GM06990 (cell line): Measurements from ENCODE around the gene MEOX2.

Experiments used
- DNase-seq: peaks from one replicate; pipeline ENCODE4 v3.0.0-alpha.2; 2011; ENCODE audit not compliant: insufficient read length; ENCODE audit errors: extremely low read depth
- H3K27me3 ChIP-seq: replicated peaks from 2 replicates; pipeline ENCODE4 v1.6.0; 2011; ENCODE audit warnings: low read length; ENCODE audit not compliant: control insufficient read depth, insufficient read depth
- H3K36me3 ChIP-seq: 2 replicates; pipeline ENCODE4 v1.5.1; 2011; ENCODE audit warnings: low read length; ENCODE audit not compliant: control insufficient read depth, insufficient read depth
- H3K4me3 ChIP-seq: replicated peaks from 2 replicates; pipeline ENCODE4 v1.5.1; 2011; ENCODE audit warnings: low read depth, mild to moderate bottlenecking, control low read depth, low read length
- TF ChIP-seq, protein P1 (sequence below): IDR thresholded peaks from 2 replicates; pipeline ENCODE4 v1.5.1; 2011; ENCODE audit warnings: low read length, control low read depth, mild to moderate bottlenecking, inconsistent platforms; ENCODE audit not compliant: insufficient read depth, poor library complexity, severe bottlenecking

MEOX2 gene

GRCh38 chr7:15688279-15688626 is 1.8 kb upstream of the MEOX2 start:
- DNase-seq = no peak
- H3K27me3 ChIP-seq = no peaks in the 10 kb centered on the region
- no peak overlapping the region for H3K4me3 ChIP-seq
- TF ChIP-seq, protein P1, sequence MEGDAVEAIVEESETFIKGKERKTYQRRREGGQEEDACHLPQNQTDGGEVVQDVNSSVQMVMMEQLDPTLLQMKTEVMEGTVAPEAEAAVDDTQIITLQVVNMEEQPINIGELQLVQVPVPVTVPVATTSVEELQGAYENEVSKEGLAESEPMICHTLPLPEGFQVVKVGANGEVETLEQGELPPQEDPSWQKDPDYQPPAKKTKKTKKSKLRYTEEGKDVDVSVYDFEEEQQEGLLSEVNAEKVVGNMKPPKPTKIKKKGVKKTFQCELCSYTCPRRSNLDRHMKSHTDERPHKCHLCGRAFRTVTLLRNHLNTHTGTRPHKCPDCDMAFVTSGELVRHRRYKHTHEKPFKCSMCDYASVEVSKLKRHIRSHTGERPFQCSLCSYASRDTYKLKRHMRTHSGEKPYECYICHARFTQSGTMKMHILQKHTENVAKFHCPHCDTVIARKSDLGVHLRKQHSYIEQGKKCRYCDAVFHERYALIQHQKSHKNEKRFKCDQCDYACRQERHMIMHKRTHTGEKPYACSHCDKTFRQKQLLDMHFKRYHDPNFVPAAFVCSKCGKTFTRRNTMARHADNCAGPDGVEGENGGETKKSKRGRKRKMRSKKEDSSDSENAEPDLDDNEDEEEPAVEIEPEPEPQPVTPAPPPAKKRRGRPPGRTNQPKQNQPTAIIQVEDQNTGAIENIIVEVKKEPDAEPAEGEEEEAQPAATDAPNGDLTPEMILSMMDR = no peak
- H3K36me3 ChIP-seq = no peaks in the 10 kb centered on the region

- H3K4me3 ChIP-seq = no peak overlapping the region
- TF ChIP-seq, protein P1 = no peak
- H3K27me3 ChIP-seq = no peaks in the 10 kb centered on the region
- DNase-seq = no peak
- no peaks in the 10 kb centered on the region for H3K36me3 ChIP-seq
These were observed 1.2 kb upstream of the MEOX2 start for GRCh38 chr7:15687546-15688278.

DNA sequence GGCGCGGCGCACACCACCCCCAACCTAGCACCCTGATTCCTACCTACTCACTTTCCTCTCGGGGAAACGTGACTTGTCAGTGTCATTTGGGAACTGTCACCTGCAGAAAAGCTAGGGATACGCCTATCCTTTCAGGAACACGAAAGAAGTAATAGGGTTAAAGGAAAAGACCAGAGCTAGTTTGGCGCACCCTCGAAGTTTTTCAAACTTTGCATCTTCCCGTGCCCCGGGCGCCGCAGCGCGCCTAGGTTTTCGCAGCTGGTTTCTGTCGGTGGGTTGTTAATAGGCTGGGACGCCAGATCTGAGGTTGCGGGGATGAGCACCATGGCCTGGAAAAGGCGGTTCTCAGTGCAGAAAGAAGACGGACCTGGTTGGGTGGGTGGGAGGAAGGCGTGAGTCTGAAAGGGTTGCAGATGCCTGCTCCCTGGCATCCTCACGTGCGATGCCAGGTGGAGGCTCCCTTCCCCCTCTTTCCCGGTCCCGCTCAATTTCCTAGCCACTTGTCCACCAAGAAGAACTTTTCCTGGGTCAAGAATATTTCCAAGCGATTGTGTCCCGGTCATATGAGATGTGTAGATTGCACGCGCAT is 568 bp upstream of the MEOX2 start:
- Histone ChIP-seq H3K27me3 (no peaks in the 10 kb centered on the region), H3K4me3 (no peak overlapping the region), H3K36me3 (no peaks in the 10 kb centered on the region)
- TF ChIP-seq, protein P1 = no peak
- DNase-seq = no peak

- TF ChIP-seq, protein P1 = no peak
- Histone ChIP-seq H3K36me3 (no peaks in the 10 kb centered on the region), H3K27me3 (no peaks in the 10 kb centered on the region), H3K4me3 (no peak overlapping the region)
- DNase-seq = no peak
These were observed 857 bp downstream of the MEOX2 start for GRCh38 chr7:15685358-15686294.

DNA sequence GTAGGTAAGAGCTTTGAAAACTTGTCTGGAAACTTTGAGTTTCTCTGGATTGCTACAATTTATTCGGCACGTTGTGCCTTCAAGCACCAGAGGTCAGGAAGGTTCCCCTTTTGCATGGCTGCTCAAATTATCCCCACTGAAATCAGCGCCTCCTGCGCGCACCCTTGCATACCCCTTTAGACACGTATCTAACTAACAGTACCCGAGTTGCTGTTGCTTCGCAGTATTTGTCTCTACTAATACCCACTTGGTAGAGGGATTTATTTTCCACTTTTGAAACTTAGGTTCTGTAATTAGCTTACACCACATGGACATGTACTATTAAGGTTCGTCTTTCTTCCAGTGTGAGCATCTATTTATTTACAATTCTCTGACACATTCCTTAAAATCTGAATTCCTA is 1.6 kb downstream of the MEOX2 start:
- no peak overlapping the region for H3K4me3 ChIP-seq
- DNase-seq = no peak
- H3K36me3 ChIP-seq = no peaks in the 10 kb centered on the region
- no peaks in the 10 kb centered on the region for H3K27me3 ChIP-seq
- TF ChIP-seq, protein P1 = no peak
